ENCODE data around the gene ING4.
"Not testable (repeated sequence)": the region's sequence is repeated elsewhere in the genome, so short reads cannot be mapped to it uniquely, and the experiment has no call there.

Gene ING4

DNA sequence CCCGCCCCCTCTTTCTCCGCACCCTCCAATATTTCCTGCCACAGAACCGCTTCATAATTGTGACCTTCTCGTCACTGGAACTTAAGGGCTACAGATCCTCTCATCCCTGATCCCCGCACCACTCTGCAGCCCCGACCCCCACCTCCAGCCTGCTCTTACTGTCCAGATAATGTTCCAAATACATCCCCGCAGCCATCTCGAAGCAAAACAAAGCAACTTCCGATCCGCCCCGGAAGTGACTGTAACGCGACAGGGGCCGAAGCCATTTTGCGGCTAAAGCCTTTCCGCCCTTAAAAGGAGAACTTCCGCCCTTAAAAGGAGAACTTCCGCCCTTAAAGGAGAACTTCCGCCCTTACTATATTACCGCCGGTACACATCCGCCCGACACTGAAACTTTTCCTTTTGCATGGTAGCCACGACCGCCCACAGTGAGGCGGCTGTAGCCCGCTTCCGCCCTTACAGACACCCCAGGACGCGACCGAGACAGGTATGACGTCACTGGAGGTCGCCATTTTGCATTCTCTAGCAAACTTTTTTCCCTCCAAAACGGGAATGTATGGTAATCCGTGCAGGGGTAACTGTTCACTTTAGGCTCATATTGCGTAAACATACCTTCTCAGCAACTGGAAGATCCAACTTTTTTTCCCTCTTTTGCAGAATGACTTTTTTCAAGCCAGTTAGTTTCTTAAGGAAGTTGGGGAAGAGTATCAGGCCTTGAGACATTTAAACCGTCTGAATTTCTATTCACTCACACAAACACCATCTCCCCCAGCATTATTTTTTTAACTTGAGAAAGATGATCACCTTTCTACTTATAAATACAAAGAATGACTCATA lies at the start of gene ING4:
ING4 (minus strand) TSS at position 214 of the 837 bp plus-strand sequence; CDS start at position 196, 18 bp downstream.
- peak; percentile 96 for DNase-seq

DNA sequence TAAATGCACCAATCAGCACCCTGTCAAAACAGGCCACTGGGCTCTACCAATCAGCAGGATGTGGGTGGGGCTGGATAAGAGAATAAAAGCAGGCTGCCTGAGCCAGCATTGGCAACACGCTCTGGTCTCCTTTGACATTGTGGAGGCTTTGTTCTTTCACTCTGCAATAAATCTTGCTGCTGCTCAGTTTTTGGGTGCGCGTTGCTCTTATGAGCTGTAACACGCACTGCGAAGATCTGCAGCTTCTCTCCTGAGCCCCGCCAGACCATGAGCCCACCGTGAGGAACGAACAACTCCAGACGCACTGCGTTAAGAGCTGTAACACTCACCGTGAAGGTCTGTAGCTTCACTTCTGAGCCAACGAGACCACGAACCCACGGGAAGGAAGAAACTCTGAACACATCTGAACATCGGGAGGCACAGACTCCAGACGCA lies 46.1 kb upstream of the ING4 start:
- no peak for DNase-seq

DNA sequence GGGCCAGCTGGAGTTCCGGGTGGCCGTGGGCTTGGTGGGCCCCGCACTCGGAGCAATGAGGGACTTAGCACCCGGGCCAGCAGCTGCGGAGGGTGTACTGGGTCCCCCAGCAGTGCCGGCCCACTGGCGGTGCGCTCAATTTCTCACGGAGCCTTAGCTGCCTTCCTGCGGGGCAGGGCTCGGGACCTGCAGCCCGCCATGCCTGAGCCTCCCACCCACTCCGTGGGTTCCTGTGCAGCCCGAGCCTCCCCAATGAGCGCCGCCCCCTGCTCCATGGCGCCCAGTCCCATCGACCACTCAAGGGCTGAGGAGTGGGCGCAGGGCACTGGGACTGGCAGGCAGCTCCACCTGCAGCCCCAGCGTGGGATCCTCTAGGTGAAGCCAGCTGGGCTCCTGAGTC lies 45.4 kb upstream of the ING4 start:
- DNase-seq = not testable (repeated sequence)

DNA sequence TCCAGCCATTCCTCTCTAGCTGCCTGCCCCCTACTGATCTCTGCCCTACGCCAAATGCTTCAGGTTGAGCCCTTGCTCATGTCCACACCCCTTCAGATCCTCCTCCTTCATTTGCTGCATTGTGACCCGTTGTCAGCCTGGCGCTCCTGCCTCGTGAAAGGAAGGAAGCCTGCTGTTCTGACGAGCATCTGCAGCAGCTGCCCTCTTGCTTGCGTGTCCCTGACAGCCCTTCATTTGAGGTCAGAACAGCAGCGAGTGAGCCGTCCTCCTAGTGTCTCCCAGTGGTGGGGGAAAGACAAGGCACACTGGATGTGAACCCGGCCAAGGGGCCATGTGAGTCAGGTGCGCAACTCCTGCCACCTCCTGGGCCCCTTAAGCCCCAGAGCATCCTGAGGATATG lies 40.7 kb upstream of the ING4 start:
- no peak for DNase-seq

DNA sequence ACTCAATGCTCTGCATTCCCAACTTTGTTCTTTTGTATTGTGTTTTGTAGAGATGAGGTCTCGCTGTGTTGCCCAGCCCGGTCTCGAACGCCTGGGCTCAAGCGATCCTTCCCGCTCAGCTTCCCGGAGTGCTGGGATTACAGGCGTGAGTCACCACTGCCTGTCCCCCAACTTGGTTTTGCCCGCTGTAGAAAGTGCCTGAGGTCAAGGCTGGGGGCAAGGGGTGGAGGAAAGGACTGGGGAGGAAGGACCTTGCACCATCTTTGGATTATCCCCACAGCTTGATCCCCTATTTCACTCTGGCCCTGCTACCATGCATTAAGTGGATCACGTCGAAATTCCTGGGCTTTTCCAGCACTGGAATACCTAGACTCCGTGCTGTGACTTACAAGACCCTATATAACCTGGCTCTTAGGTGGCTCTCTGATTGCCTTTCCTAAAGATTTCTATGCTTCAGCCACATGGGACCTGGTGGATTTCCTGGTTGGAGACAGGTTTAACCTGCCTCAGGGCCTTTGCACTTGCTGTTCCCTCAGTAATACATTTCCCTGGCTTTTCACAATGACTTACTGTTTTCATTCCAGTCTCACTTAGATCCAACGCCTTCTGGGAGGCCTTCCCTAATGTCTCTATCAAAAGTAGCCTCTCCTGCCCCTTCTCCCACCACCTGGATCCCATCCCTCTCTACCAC lies 38.3 kb upstream of the ING4 start:
- no peak for DNase-seq

DNA sequence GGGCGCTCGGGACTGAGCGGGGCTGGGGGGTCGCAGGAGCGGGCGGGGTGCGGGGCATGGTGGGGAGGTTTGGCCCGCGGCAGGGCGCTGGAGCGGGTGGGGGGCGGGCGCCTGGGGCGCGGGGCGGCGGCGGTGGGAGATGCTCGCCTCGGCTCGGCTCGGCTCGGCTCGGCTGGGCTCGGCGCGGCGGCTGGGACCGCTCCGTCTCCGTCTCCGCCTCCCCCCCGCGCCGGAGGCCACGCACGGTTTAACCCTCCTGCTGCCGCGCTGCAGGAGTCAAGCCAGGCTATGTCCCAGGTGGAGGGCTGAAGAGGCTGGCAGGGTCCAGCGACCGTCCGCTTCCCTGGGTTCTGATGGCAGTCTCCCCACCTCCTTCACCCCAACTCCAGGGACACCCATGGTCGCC lies 37.7 kb upstream of the ING4 start, which contains the start of gene PIANP:
PIANP (minus strand) TSS at position 170 of the 406 bp plus-strand sequence. CDS start 2,754 bp downstream, outside the sequence.
- peak; percentile 41 for DNase-seq

DNA sequence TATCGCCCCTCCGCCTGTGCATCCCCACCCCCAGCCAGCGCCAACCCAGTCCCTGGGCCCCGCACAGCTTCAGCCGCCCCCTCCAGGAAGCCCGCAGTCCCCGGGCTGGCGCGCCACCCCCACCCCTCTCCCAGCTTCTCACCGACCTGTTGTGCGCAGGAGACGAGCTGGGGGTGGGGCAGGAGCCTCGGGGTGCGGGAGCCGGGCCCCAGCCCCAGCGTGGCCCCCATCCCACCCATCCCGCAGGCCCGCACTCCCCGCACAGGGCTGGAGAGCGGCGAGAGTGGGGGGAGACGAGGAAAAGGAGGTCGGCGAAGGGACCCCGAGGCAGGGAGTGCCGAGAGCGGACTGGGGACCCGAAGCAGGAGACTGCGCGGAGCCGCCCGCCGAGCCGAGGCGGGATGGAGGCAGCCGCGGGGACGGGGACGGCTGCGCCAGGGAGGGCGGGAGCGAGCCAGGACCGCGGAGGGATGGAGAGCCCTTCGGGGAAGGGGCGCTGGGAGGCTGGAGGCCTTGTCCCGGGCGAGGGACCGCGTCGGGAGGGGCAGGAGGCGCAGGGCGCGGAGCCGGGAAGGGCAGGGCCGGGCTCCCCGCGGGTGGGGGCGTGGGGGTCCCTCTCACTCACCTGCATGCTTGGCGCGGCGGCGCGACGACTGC lies 37.2 kb upstream of the ING4 start:
- DNase-seq = peak; percentile 10

DNA sequence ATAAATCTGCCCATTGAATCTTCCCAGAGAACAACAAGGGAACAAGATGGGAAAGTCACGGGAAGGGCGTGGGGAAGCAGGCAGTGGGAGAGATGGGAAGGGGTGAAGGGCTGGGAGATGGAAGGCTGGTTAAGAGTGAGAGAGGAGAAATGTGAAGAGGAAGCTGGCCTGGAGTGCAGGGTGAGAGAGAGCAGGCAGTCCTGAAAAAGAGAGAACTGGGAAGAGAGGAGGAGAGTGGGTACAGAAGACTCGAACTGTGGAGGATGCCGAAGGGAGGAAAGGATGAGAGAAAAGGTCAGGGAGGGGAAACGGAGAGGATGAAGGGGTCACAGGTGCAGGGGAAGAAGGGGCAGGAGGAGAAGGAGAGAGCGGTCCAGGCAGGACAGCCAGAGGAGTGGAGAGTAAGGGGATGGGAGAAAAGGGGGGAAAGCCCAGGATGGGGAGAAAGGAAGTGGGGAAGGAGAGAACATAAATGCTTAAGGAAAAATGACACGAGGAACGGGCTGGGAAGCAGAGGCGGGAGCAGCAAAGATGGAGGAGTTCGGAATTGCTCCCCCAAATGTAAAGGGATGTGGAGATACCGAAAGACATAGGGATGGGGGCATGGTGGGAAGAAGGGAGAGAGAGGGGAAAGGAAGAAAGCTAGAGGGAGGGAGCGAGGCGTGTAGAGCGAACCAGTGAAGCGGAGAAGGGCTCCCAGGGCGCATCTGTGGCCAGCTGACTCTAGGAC lies 36.5 kb upstream of the ING4 start:
- DNase-seq = no peak

DNA sequence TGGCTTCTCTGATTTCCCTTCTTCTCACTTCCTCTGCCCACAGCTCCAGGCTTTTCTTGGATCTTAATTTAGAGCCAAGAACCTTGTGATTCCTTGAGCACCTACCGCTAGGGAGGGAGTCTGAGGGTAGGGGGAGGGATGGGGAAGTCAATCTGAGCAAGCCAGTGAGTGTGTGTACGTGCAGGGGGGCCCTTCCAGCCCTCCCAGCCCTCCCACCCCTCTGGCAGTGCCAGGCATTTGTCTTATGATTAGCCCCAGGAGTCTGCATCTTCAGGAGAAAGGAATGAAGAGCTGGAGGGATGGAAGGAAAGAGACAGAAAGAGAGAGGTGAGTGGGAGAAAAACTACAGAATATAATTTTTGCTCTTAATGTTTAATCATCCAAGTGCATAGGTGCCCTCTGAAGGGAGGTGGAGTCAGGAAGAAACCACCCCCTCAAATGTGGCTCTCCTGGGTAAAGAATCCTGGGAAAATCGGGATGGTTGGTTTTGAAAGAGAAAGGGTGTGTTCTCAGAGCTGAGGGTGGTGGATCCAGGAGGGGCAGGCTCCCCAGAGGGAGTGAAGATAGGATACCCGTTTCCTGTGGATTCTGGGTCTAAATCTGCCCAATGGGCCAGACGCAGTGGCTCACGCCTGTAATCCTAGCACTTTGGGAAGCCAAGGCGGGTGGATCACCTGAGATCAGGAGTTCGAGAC lies 35.6 kb upstream of the ING4 start:
- no peak for DNase-seq

DNA sequence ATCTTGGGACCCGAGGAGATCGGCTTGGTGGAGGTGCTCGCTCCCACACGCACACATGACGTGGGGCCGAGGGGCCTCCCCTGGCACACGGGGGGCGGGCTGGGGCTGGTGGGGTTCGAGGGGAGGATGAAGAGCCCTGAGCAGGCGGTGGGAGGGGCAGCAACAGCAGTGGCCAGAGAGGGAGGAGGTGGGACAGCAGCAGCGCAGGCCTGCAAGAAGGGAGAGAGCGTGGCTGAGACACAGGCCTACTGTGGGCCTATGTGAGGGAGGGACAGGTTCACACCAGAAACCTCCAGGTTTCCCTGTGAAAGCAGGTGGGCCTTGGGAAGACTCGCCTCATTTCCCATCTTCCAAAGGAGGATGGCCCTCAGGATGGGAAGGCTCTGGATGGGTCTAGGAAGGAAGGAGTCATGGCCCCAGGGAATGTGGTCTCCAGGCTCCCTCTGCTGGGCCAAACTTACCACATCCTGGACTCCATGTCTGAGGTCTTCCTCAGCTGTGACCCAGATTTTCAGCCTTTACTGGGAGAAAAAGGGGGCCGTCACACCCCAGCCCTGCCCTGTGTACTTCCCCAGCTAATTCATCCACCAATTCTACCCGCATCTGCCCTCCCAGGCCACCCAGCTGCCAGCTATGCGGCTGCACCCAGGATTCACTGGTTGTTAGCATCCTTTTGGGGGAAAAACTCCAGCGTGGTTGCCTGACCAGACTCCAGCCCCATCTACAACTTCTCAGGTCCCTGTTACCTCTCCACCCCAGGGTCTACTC lies 34.8 kb upstream of the ING4 start:
- no peak for DNase-seq

DNA sequence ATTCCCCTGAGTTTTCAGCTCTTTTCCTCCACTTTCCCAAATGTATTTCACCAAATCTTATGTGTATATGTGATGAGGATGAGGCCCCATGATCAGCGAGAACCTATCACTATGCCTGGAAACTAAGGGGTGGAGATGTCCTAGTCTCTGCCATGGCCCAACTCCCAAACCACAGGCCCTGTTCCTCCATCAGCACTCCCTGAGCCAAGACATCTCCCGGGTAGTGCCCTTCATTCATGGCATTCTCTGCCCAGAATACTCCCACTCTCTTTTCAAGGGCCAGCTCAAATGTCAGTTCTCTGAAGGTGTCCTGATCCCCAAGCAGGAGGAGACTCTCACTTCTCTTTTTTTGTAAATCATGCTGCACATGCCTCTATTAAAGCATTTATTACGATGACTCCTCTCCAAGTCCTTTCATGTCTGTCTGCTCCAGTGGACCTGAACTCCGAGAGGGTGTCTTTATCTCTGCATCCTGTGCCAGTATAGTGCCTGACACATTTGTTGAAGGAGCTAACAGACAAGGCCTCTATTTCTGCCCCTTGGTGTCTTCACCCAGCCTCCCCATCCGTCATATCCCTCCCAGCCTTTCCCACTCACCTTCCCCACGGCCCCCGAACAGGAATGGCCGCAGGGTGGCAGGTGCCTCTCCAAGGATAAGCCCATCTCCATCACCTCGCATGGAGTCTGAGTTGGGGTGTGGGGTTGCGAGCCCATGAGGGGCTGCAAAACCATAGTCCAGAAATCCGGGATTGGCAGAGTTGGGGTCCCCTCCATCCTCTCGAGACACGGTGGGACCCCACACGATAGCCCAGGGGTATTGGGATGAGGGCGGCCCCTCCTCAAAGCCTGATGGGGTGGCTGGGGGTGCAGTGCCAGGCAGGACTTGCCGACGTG lies 34.0 kb upstream of the ING4 start:
- DNase-seq = no peak

DNA sequence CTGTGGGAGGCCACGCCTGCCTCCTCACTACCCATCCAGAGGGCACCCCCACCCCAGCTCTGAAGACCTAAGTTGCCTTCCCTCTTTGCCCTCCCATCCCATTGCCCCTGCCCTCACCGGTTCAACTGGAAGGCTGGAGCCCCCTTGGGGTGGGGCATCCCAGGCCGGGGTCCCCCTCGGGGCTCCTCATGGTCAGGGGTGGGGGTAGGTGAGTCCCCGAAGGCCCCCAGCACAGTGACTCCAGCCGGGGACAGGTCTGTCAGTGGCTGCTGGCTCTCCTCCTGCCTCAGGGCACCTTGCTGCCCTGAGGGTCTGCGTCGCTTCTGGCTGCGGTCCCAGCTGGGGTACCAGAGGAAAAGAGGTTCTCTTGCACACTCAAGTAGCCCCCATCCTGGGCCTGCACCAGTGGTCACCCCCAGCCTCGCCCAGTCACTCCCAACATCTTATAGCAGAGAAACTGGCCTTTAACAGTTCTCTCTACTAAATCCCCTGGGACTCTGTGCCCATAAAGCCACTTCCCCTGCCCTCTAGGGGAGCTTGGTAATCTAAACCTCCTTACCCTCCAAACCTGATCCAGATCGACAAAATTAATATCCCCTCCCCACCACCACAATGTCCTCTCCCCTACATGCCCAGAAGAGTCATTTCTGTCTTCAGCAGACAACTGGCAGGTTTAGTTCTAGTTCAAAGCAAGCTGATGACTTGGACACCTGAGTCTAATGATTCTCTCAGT lies 32.6 kb upstream of the ING4 start:
- DNase-seq = no peak

DNA sequence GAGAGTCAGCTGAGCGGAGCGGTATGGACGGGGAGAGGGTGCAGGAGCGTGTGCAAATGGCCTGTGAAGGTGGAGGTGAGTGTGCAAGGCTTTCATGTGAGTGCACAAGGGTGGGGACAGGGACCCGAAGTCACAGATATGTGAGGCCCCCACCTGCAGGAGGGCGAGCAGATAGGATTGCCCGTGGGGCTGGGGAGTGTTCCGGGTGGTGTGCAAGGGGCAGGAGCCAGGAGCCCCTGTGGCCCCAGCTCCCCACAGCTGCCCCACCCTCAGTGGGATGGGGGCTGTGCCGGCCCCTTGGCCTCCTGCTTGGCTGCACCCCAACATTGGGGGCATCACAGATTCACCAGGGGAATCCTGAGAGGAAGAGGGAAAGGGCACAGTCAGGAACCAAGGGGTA lies 31.8 kb upstream of the ING4 start:
- DNase-seq = no peak

DNA sequence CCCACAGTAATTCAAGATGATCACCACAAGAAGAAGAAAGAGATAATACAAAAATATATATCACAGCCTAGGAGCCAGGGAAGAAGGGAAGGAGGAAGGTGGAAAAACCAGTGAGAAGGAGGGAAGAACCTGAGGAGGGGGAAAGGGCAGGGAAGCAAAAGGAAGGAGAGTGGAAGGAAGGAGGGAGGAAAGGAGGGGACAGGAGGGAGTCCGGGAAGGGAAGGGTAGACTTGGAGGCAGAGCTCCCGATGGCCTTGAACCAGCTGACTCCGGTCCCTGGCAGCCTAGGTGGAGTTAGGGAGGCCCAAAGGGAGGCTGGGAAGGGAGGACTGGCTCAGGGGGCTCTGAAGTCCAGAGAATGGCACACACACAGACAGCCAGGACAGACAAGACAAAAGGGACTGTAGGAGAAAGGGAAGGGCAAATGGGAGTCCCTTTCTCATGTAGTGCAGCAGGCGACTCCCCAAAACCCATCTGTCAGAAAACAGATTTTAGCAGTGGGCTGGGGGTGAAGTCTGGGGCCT lies 31.0 kb upstream of the ING4 start:
- DNase-seq = no peak

DNA sequence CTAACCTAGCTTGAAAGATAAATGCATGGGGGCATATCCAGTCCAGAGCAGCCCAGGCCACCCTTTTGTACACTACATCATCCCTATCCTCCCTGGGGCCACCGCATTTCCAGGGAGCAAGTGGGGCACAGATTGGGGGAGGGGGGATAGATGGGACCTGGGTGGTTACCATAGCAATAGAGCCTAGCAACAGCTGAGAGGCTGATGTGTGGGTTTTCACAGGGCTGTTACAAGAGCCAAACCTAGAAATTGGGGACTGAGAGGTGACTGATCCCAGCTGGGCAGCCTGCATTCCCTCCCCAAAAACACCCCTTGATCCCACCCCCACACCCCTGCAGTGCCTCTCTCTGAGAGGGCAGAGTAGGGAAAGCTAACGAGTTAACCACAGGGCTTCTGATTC lies 30.0 kb upstream of the ING4 start:
- DNase-seq = no peak

DNA sequence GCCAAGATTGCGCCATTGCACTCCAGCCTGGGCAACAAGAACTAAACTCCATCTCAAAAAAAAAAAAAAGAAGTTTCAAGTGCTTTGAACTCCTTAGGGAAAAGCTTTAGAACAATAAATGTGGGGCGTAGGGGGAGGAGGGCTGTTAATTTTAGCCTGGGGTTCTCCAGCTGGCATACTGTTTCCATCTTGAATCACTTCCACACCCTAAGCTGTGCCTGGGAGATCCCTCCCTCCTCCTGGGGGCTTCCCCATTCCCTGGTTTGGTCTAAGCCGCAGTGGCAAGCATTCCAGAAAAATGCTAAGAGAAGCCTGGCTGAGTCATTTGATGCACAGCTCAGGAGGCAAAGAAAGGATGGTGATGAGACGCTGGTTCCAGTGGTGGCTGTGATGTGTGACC lies 28.6 kb upstream of the ING4 start:
- no peak for DNase-seq

DNA sequence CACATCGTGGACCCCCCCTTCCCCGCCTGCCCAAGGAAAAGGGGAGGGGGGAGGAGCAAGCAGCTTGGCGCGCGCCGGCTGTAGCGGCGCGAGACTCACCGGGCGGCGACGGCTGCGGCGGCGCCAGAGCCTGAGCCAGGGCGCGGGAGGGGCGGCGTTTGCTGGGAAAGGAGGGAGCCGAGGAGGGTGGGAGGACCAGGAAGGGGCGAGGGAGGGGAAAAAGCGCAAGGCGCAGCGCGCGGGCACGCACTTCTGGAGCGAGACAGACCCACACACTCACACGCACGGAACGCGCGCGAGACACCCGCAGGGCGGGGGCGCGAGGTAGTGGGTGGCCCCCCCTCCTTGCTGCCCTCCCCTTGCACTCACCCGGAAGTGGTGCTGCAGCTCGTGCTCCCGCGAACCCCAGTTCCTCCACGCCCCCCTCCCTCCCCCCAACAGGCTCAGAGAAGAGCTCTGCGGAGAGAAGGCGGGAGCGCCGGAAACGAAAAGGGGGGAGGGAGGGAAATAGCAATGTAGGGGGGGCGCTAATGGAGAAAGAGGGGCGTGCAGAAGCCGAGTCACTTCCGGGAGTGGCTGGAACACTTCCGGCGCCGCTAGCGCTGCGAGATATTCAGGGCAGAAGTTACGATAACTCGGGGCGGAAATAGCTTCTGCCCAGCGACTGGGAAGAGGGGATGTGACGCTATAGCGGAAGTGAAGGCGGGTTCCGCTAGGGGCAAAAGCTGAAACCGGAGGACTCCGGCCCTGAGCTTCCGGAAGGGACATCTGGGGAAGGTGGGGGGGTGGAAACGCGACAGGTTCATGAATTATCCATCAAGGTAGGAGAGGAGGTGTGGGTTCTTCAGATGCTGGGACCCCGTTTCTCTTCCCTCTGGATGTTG lies 26.3 kb upstream of the ING4 start, which contains the start of gene ZNF384:
ZNF384 (minus strand) TSS at position 377 of the 884 bp plus-strand sequence. CDS start 9,855 bp downstream, outside the sequence.
- peak; percentile 97 for DNase-seq

DNA sequence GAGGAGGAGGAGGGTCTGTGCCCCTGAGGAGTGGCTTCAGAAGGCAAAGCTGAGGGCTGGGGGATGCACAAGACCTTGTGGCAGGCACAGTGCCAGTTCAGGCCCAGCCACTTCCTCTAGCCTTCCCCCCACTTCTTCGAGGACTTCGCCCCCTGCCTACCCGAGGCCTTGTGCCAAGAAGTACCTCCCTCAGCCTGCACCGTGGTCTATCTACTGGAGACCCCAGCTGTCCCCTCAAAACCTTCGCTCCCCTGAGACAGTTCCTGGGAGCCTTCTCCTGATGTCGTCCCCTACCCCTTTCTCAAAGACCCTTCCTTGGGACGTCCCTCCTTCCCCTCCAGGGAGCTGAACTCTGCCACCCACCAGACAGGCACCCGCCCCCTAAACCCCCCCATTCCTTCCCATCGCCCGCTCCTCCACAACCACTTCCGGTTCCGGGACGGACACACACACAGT lies 25.7 kb upstream of the ING4 start:
- DNase-seq = no peak
